ENCODE results near the gene LDB3.

The LDB3 gene

GRCh38 chr10:86715156-86715795 lies 47.0 kb downstream of the LDB3 start:
- no peaks in the 10 kb centered on the region for H3K36me3 ChIP-seq (ENCODE audit: insufficient read depth, low read length)
- H3K27ac ChIP-seq (ENCODE audit: low read depth, low read length, poor library complexity, severe bottlenecking), result no peak overlapping the region
- H3F3A ChIP-seq (ENCODE audit: insufficient read depth, low read length), result no peaks in the 10 kb centered on the region
- no peak overlapping the region for H3K9ac ChIP-seq (ENCODE audit: low read length)
- peaks cover 18% of the 10 kb centered on the region for H3K4me1 ChIP-seq (ENCODE audit: insufficient read depth, low read length, severe bottlenecking)
- H4K20me1 ChIP-seq (ENCODE audit: insufficient read depth, low read length), result no peaks in the 10 kb centered on the region
- no peaks in the 10 kb centered on the region for H3K9me3 ChIP-seq (ENCODE audit: low read length)
- TF ChIP-seq CTCF (IDR thresholded peaks at IDR 0.05; ENCODE audit: low read length) (no peak), EZH2 (IDR thresholded peaks at IDR 0.05; ENCODE audit: borderline replicate concordance, low read length) (no peak)
- no peaks in the 10 kb centered on the region for H3K9me2 ChIP-seq (ENCODE audit: low read depth, low read length)
- no peaks in the 10 kb centered on the region for H3K27me3 ChIP-seq (ENCODE audit: insufficient read depth, low read length)
- no peaks in the 10 kb centered on the region for H3K79me2 ChIP-seq (ENCODE audit: insufficient read depth, low read length)
- H3K4me3 ChIP-seq (ENCODE audit: low read depth, low read length, poor library complexity, severe bottlenecking), result no peak overlapping the region
- no peak overlapping the region for H2AFZ ChIP-seq (ENCODE audit: low read length)
- H3K4me2 ChIP-seq (ENCODE audit: low read length), result no peak overlapping the region

- Histone ChIP-seq H3F3A (ENCODE audit: insufficient read depth, low read length) (no peaks in the 10 kb centered on the region), H3K36me3 (ENCODE audit: insufficient read depth, low read length) (no peaks in the 10 kb centered on the region), H3K9ac (ENCODE audit: low read length) (no peak overlapping the region), H3K27ac (ENCODE audit: low read depth, low read length, poor library complexity, severe bottlenecking) (no peak overlapping the region), H4K20me1 (ENCODE audit: insufficient read depth, low read length) (no peaks in the 10 kb centered on the region), H3K4me1 (ENCODE audit: insufficient read depth, low read length, severe bottlenecking) (peaks cover 12% of the 10 kb centered on the region), H3K9me3 (ENCODE audit: low read length) (no peaks in the 10 kb centered on the region), H3K79me2 (ENCODE audit: insufficient read depth, low read length) (no peaks in the 10 kb centered on the region), H3K4me2 (ENCODE audit: low read length) (no peak overlapping the region), H3K9me2 (ENCODE audit: low read depth, low read length) (no peaks in the 10 kb centered on the region), H3K27me3 (ENCODE audit: insufficient read depth, low read length) (no peaks in the 10 kb centered on the region), H3K4me3 (ENCODE audit: low read depth, low read length, poor library complexity, severe bottlenecking) (no peak overlapping the region), H2AFZ (ENCODE audit: low read length) (no peak overlapping the region)
- TF ChIP-seq CTCF (IDR thresholded peaks at IDR 0.05; ENCODE audit: low read length) (no peak), EZH2 (IDR thresholded peaks at IDR 0.05; ENCODE audit: borderline replicate concordance, low read length) (no peak)
These were observed 47.5 kb downstream of the LDB3 start for GRCh38 chr10:86715836-86716235.

GRCh38 chr10:86716466-86716865 lies 48.2 kb downstream of the LDB3 start:
- no peak overlapping the region for H3K9ac ChIP-seq (ENCODE audit: low read length)
- no peaks in the 10 kb centered on the region for H3K27me3 ChIP-seq (ENCODE audit: insufficient read depth, low read length)
- no peak for TF ChIP-seq EZH2 (IDR thresholded peaks at IDR 0.05; ENCODE audit: borderline replicate concordance, low read length)
- no peak for TF ChIP-seq CTCF (IDR thresholded peaks at IDR 0.05; ENCODE audit: low read length)
- H3K79me2 ChIP-seq (ENCODE audit: insufficient read depth, low read length), result no peaks in the 10 kb centered on the region
- no peaks in the 10 kb centered on the region for H3K9me2 ChIP-seq (ENCODE audit: low read depth, low read length)
- H3K36me3 ChIP-seq (ENCODE audit: insufficient read depth, low read length), result no peaks in the 10 kb centered on the region
- H3K4me2 ChIP-seq (ENCODE audit: low read length), result no peak overlapping the region
- H3F3A ChIP-seq (ENCODE audit: insufficient read depth, low read length), result no peaks in the 10 kb centered on the region
- no peaks in the 10 kb centered on the region for H3K9me3 ChIP-seq (ENCODE audit: low read length)
- H4K20me1 ChIP-seq (ENCODE audit: insufficient read depth, low read length), result no peaks in the 10 kb centered on the region
- H3K4me1 ChIP-seq (ENCODE audit: insufficient read depth, low read length, severe bottlenecking), result peaks cover 11% of the 10 kb centered on the region
- no peak overlapping the region for H2AFZ ChIP-seq (ENCODE audit: low read length)
- H3K27ac ChIP-seq (ENCODE audit: low read depth, low read length, poor library complexity, severe bottlenecking), result no peak overlapping the region
- H3K4me3 ChIP-seq (ENCODE audit: low read depth, low read length, poor library complexity, severe bottlenecking), result no peak overlapping the region

Measured in OCI-LY1 (cell line).